HG03354 (cell line): ENCODE results near the gene TMEM130.
"Not testable (repeated sequence)": the region's sequence is repeated elsewhere in the genome, so short reads cannot be mapped to it uniquely, and the experiment has no call there.

Experiments used
- ATAC-seq: cut with Tn5 transposase; IDR thresholded peaks from one replicate; pipeline ENCODE4 v1.9.1; 2021; ENCODE audit warnings: mild to moderate bottlenecking; ENCODE audit not compliant: unreplicated experiment, poor library complexity, severe bottlenecking

TMEM130 gene

GRCh38 chr7:98855610-98856422 lies 14.0 kb downstream of the TMEM130 start:
- no peak for ATAC-seq

- ATAC-seq, result no peak
Measured at GRCh38 chr7:98852826-98853225, 17.0 kb downstream of the TMEM130 start.

GRCh38 chr7:98848918-98849317 lies 20.9 kb downstream of the TMEM130 start:
- no peak for ATAC-seq

GRCh38 chr7:98842552-98842951 lies 27.3 kb downstream of the TMEM130 start:
- not testable (repeated sequence) for ATAC-seq

- no peak for ATAC-seq
Measured at GRCh38 chr7:98841179-98841997, 28.4 kb downstream of the TMEM130 start.

GRCh38 chr7:98840722-98841121 lies 29.1 kb downstream of the TMEM130 start:
- ATAC-seq, result no peak

- ATAC-seq, result no peak
Measured at GRCh38 chr7:98840096-98840495, 29.7 kb downstream of the TMEM130 start.

- ATAC-seq, result no peak
Measured at GRCh38 chr7:98837630-98837972, 32.2 kb downstream of the TMEM130 start.

- ATAC-seq, result no peak
Measured at GRCh38 chr7:98836811-98837629, 32.8 kb downstream of the TMEM130 start.

- ATAC-seq, result no peak
Measured at GRCh38 chr7:98834949-98835348, 34.9 kb downstream of the TMEM130 start.

GRCh38 chr7:98833022-98833421 lies 36.8 kb downstream of the TMEM130 start:
- ATAC-seq, result no peak

- ATAC-seq, result no peak
Measured at GRCh38 chr7:98831641-98832221, 38.1 kb downstream of the TMEM130 start.

GRCh38 chr7:98830972-98831548 lies 38.8 kb downstream of the TMEM130 start:
- ATAC-seq, result no peak

- no peak for ATAC-seq
Measured at GRCh38 chr7:98828368-98828767, 41.4 kb downstream of the TMEM130 start.

- ATAC-seq, result no peak
Measured at GRCh38 chr7:98827258-98827657, 42.6 kb downstream of the TMEM130 start.

GRCh38 chr7:98826811-98827231 lies 43.0 kb downstream of the TMEM130 start:
- no peak for ATAC-seq

GRCh38 chr7:98826387-98826786 lies 43.4 kb downstream of the TMEM130 start:
- no peak for ATAC-seq

GRCh38 chr7:98823226-98823625 lies 46.6 kb downstream of the TMEM130 start:
- no peak for ATAC-seq

GRCh38 chr7:98821348-98821747 lies 48.5 kb downstream of the TMEM130 start:
- ATAC-seq, result no peak
